ENCODE data around the gene ECHDC3. TPM values are rescaled to one million over a fixed set of nuclear protein-coding genes. Genes with fewer than 3 reads are reported as not detected.

ECHDC3 gene
- total and polyA plus RNA-seq, 2 of the 13 experiments (the other 11 are each of a cell fraction or from before 2014, with no cell fraction given), result not detected

GRCh38 chr10:11715815-11716494 lies 26.2 kb upstream of the ECHDC3 start (continued):
- TF ChIP-seq LCORL (IDR thresholded peaks at IDR 0.05) (no peak), LCORL (CRISPR knock-in tag; IDR thresholded peaks at IDR 0.05) (peak; percentile 90), MTA3 (CRISPR knock-in tag; IDR thresholded peaks at IDR 0.05) (no peak), ZNF713 (CRISPR knock-in tag; IDR thresholded peaks at IDR 0.05) (no peak), POLR2A (IDR thresholded peaks at IDR 0.05; ENCODE audit: insufficient read depth in 1 of 2, low read depth in 2 of 2, low read length in 2 of 2) (peak in 1 of 2 experiments; percentile 57; a peak in 2 of 4 replicates), TCF7L2 (IDR thresholded peaks at IDR 0.05; ENCODE audit: low read depth, low read length) (no peak), ETV5 (CRISPR knock-in tag; IDR thresholded peaks at IDR 0.05; ENCODE audit: borderline replicate concordance) (peak; percentile 98), FOXK1 (CRISPR knock-in tag; IDR thresholded peaks at IDR 0.05; ENCODE audit: borderline replicate concordance, low read depth) (peak; percentile 77; the same call in 1 of the 2 replicates), ZNF3 (CRISPR knock-in tag; IDR thresholded peaks at IDR 0.05) (no peak), TCF12 (IDR thresholded peaks at IDR 0.05) (no peak), TCF12 (CRISPR knock-in tag; IDR thresholded peaks at IDR 0.05) (peak; percentile 88), ZNF33A (CRISPR knock-in tag; IDR thresholded peaks at IDR 0.05; ENCODE audit: borderline replicate concordance) (peak; percentile 74; the same call in 1 of the 2 replicates), NFIB (CRISPR knock-in tag; IDR thresholded peaks at IDR 0.05; ENCODE audit: borderline replicate concordance) (no peak), GFI1 (CRISPR knock-in tag; IDR thresholded peaks at IDR 0.05; ENCODE audit: borderline replicate concordance) (peak; percentile 48; the same call in 1 of the 2 replicates), MATR3 (CRISPR knock-in tag; IDR thresholded peaks at IDR 0.05) (no peak), FOXA1 (IDR thresholded peaks at IDR 0.05) (peak; percentile 44; the same call in 1 of the 2 replicates), FOXA1 (CRISPR knock-in tag; IDR thresholded peaks at IDR 0.05) (peak; percentile 89), RBM39 (IDR thresholded peaks at IDR 0.05; ENCODE audit: low read depth, low read length, poor library complexity, severe bottlenecking) (no peak), SCMH1 (CRISPR knock-in tag; IDR thresholded peaks at IDR 0.05; ENCODE audit: borderline replicate concordance) (no peak), ZBTB49 (CRISPR knock-in tag; IDR thresholded peaks at IDR 0.05; ENCODE audit: borderline replicate concordance) (no peak), HOXA3 (CRISPR knock-in tag; IDR thresholded peaks at IDR 0.05) (peak; percentile 91; the same call in 1 of the 2 replicates), ZGPAT (CRISPR knock-in tag; IDR thresholded peaks at IDR 0.05) (peak; percentile 91), HMG20A (CRISPR knock-in tag; IDR thresholded peaks at IDR 0.05; ENCODE audit: borderline replicate concordance) (peak; percentile 95), NFE2 (CRISPR knock-in tag; IDR thresholded peaks at IDR 0.05) (no peak), ZBTB1 (CRISPR knock-in tag; IDR thresholded peaks at IDR 0.05; ENCODE audit: borderline replicate concordance) (no peak), SNAPC2 (CRISPR knock-in tag; IDR thresholded peaks at IDR 0.05) (0 out of 2 replicates have a peak, but pooled peaks have one; percentile 20), USF2 (IDR thresholded peaks at IDR 0.05; ENCODE audit: low read depth, low read length) (no peak), USF2 (CRISPR knock-in tag; IDR thresholded peaks at IDR 0.05; ENCODE audit: borderline replicate concordance) (no peak)

All from HepG2 (cell line).